ENCODE data around the gene PRX. TPM values are rescaled to one million over a fixed set of nuclear protein-coding genes. Genes with fewer than 3 reads are reported as not detected.

PRX gene
- total and polyA plus RNA-seq, 9 of the 15 experiments (the other 6 are each of a cell fraction or from before 2014, with no cell fraction given), result 0.65 to 3.5 (median 1.7) TPM; not detected in 2

GRCh38 chr19:40400559-40400958 lies 12.6 kb downstream of the PRX start:
- WGBS (ENCODE audit: insufficient coverage, low coverage, missing lambda C conversion rate), result 0% methylated on average over 2 of the region's 3 CpGs
- ATAC-seq (no peak), DNase-seq (ENCODE audit: extremely low read depth in 1 of 4, low spot score in 3 of 4) (no peak), FAIRE-seq (no peak)
- POLR2A ChIA-PET, result interaction anchor here (1.2 kb wide), 1 partner anchor 24 kb away, joined by 3 read pairs; no protein-coding TSS in a partner anchor
- no peak overlapping the region for H2AFZ ChIP-seq (ENCODE audit: low read depth, low read length)
- H3K9me1 ChIP-seq (ENCODE audit: control insufficient read depth, insufficient read depth, low read length), result no peaks in the 10 kb centered on the region
- no TSS peak for BruUV-seq (replicated peaks)
- no peak overlapping the region for H3K9ac ChIP-seq (ENCODE audit: insufficient read depth in 1 of 2, low read depth in 2 of 2, low read length in 2 of 2)
- H3K36me3 ChIP-seq (ENCODE audit: control insufficient read depth, insufficient read depth, low read length), result no peaks in the 10 kb centered on the region
- H3K4me3 ChIP-seq, result no peak overlapping the region
- in situ Hi-C loops (cut with MboI) (no loop called here), intact Hi-C loops (cut with micrococcal nuclease) (no loop called here)
- H3K9me3 ChIP-seq (replicated peaks; ENCODE audit: control insufficient read depth, insufficient read depth, low read depth, low read length), result no peaks in the 10 kb centered on the region
- H3K4me2 ChIP-seq (ENCODE audit: insufficient read depth, low read length), result no peak overlapping the region
- H3K27me3 ChIP-seq (ENCODE audit: control insufficient read depth in 2 of 2, insufficient read depth in 2 of 2, low read length in 2 of 2), result peaks cover 17 to 24% of the 10 kb centered on the region in 2 experiments
- no peaks in the 10 kb centered on the region for H3K79me2 ChIP-seq (ENCODE audit: control insufficient read depth, insufficient read depth, low read length)
- 0 out of 2 replicates have a peak, but pooled peaks cover 5% of the 10 kb centered on the region for H4K20me1 ChIP-seq (replicated peaks; ENCODE audit: control insufficient read depth, insufficient read depth, low read length)
- peaks cover 17 to 47% of the 10 kb centered on the region in 2 experiments for H3K4me1 ChIP-seq (replicated peaks in 1 of 2; ENCODE audit: control insufficient read depth in 2 of 2, insufficient read depth in 2 of 2, low read length in 2 of 2)
- no peak overlapping the region for H3K27ac ChIP-seq (ENCODE audit: extremely low read depth, low read depth, low read length)
- CTCF ChIA-PET (ENCODE audit: low intra/inter-chr PET ratio), result no interaction called here
- no peak for TF ChIP-seq HOXB6 (CRISPR knock-in tag; IDR thresholded peaks at IDR 0.05; ENCODE audit: borderline replicate concordance)
- TF ChIP-seq ZNF609 (CRISPR knock-in tag; IDR thresholded peaks at IDR 0.05; ENCODE audit: borderline replicate concordance), result no peak
- TF ChIP-seq KDM1A (IDR thresholded peaks at IDR 0.05), result no peak
- no peak for TF ChIP-seq HEY1 (CRISPR knock-in tag; IDR thresholded peaks at IDR 0.05; ENCODE audit: borderline replicate concordance)
- TF ChIP-seq ILF3 (IDR thresholded peaks at IDR 0.05; ENCODE audit: borderline replicate concordance), result no peak
- no peak for TF ChIP-seq JUN (IDR thresholded peaks at IDR 0.05; ENCODE audit: borderline replicate concordance, low read depth, low read length)
- TF ChIP-seq JUN (CRISPR knock-in tag; IDR thresholded peaks at IDR 0.05; ENCODE audit: borderline replicate concordance), result no peak
- TF ChIP-seq, protein P1, sequence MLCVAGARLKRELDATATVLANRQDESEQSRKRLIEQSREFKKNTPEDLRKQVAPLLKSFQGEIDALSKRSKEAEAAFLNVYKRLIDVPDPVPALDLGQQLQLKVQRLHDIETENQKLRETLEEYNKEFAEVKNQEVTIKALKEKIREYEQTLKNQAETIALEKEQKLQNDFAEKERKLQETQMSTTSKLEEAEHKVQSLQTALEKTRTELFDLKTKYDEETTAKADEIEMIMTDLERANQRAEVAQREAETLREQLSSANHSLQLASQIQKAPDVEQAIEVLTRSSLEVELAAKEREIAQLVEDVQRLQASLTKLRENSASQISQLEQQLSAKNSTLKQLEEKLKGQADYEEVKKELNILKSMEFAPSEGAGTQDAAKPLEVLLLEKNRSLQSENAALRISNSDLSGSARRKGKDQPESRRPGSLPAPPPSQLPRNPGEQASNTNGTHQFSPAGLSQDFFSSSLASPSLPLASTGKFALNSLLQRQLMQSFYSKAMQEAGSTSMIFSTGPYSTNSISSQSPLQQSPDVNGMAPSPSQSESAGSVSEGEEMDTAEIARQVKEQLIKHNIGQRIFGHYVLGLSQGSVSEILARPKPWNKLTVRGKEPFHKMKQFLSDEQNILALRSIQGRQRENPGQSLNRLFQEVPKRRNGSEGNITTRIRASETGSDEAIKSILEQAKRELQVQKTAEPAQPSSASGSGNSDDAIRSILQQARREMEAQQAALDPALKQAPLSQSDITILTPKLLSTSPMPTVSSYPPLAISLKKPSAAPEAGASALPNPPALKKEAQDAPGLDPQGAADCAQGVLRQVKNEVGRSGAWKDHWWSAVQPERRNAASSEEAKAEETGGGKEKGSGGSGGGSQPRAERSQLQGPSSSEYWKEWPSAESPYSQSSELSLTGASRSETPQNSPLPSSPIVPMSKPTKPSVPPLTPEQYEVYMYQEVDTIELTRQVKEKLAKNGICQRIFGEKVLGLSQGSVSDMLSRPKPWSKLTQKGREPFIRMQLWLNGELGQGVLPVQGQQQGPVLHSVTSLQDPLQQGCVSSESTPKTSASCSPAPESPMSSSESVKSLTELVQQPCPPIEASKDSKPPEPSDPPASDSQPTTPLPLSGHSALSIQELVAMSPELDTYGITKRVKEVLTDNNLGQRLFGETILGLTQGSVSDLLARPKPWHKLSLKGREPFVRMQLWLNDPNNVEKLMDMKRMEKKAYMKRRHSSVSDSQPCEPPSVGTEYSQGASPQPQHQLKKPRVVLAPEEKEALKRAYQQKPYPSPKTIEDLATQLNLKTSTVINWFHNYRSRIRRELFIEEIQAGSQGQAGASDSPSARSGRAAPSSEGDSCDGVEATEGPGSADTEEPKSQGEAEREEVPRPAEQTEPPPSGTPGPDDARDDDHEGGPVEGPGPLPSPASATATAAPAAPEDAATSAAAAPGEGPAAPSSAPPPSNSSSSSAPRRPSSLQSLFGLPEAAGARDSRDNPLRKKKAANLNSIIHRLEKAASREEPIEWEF (CRISPR knock-in tag; IDR thresholded peaks at IDR 0.05), result no peak
- no peak for TF ChIP-seq TRIM25 (IDR thresholded peaks at IDR 0.05; ENCODE audit: borderline replicate concordance)
- TF ChIP-seq CBX8 (IDR thresholded peaks at IDR 0.05; ENCODE audit: borderline replicate concordance, extremely low read depth, low read depth, low read length, poor library complexity, severe bottlenecking), result no peak
